AG04450 (cell line): Measurements from ENCODE around the gene FRMD4A. TPM values are rescaled to one million over a fixed set of nuclear protein-coding genes. Genes with fewer than 3 reads are reported as not detected.

Experiments
- CTCF ChIA-PET: fragments of 300-600, 350-600 bp; formaldehyde crosslinking; extraction: SDS; loops from one replicate; lab custom pipeline; 2022; ENCODE audit warnings: antibody characterized with exemption, inconsistent platforms; lab: Charles Lee
- POLR2A ChIA-PET: fragments of 350-600 bp; formaldehyde crosslinking; extraction: SDS; loops from one replicate; lab custom pipeline; 2021; ENCODE audit warnings: antibody characterized with exemption, inconsistent platforms; lab: Yijun Ruan, JAX
- DNase-seq: peaks from one replicate; pipeline ENCODE4 v3.0.0-alpha.2; 2011; ENCODE audit warnings: low read depth, low spot score
- H3K27ac ChIP-seq: one replicate; pipeline ENCODE4 v1.5.1; 2012; ENCODE audit warnings: low read depth, low read length, control low read depth
- H3K27me3 ChIP-seq: one replicate; pipeline ENCODE4 v1.6.0; 2012; ENCODE audit warnings: low read length; ENCODE audit not compliant: control insufficient read depth, insufficient read depth
- H3K4me3 ChIP-seq: 2 replicates; pipeline ENCODE4 v1.5.1; 2011; ENCODE audit warnings: mild to moderate bottlenecking, low read depth, low read length, control low read depth
- H3K9me3 ChIP-seq: 2 replicates; pipeline ENCODE4 v1.5.1; 2012; ENCODE audit warnings: low read length; ENCODE audit not compliant: control insufficient read depth, insufficient read depth
- polyA plus RNA-seq: library from polyadenylated mRNA; depleted of rRNA; stranded (reverse); fragments of >200 nt; gene quantifications from 2 replicates; pipeline ENCODE4 v1.2.3, GENCODE V29; 2011
- TF ChIP-seq, protein P1 (sequence below): IDR thresholded peaks from 2 replicates; pipeline ENCODE4 v1.5.1; 2011; ENCODE audit warnings: low read depth, low read length, control low read depth, inconsistent platforms

Gene FRMD4A
- polyA plus RNA-seq, 1 experiment = 45.7 TPM

DNA sequence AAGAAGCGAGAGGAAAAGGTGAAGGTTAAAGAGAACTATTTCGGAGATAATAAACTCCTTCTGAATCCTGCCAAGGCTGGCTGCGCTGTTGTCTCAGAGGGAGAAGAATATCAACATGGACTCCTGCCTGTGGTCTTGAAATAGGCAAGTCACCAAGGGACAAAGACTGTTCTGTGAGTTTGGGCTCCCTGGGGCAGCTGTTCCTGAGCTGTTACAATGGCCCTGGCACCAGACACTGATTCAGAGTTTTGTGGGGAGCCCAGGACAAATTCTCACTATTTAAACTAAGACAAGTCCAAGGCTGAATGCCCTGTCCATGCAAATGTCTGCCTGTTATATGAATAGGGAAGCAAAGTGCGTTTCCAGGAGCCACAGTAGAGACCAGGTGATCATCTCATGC, 662.6 kb downstream of the FRMD4A start:
- TF ChIP-seq, protein P1, sequence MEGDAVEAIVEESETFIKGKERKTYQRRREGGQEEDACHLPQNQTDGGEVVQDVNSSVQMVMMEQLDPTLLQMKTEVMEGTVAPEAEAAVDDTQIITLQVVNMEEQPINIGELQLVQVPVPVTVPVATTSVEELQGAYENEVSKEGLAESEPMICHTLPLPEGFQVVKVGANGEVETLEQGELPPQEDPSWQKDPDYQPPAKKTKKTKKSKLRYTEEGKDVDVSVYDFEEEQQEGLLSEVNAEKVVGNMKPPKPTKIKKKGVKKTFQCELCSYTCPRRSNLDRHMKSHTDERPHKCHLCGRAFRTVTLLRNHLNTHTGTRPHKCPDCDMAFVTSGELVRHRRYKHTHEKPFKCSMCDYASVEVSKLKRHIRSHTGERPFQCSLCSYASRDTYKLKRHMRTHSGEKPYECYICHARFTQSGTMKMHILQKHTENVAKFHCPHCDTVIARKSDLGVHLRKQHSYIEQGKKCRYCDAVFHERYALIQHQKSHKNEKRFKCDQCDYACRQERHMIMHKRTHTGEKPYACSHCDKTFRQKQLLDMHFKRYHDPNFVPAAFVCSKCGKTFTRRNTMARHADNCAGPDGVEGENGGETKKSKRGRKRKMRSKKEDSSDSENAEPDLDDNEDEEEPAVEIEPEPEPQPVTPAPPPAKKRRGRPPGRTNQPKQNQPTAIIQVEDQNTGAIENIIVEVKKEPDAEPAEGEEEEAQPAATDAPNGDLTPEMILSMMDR = no peak
- Histone ChIP-seq H3K27me3 (no peaks in the 10 kb centered on the region), H3K4me3 (no peak overlapping the region), H3K9me3 (no peaks in the 10 kb centered on the region), H3K27ac (no peak overlapping the region)
- ChIA-PET POLR2A (no interaction called here), CTCF (interaction anchor here (1.4 kb wide), 1 partner anchor 8 kb away, joined by 6 read pairs; no protein-coding TSS in a partner anchor)
- DNase-seq = no peak

DNA sequence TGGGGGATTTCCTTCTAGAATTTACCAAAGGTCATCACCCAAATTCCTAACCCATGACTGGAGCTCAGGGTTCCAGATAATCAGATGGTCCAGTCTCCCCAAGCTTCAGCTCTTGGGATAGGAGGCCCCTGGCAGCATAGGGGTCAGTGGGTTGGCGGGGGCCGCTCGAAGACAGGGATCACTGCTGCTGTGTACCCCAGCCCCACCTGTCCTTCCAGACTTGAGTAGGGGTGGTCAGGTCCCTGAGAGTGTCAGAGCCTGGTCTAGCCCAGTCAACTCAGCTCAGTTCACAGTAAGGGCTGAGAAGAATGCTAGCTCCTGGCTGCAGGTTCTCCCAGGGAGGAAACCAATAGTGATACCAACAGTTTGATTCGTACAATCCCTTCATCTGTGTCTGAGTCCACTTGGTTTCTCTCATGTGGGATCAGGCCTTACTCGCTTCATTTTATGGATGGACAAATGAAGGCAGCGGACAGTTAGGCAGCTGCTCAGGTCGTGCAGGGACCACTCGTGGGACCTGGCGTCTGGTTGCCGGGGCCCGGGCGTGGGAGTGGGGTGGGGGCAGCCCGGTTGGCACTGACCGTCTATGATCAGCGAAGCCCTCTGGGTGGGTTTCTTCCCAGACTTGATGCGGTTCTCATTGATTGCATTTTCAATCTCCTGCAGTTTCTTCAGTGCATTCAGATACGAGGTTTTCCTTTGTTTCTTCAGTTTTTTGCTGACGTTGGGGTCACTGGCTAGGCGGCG, 665.0 kb downstream of the FRMD4A start:
- TF ChIP-seq, protein P1 = no peak
- ChIA-PET CTCF (no interaction called here), POLR2A (no interaction called here)
- H3K9me3 ChIP-seq = no peaks in the 10 kb centered on the region
- no peak for DNase-seq
- H3K27me3 ChIP-seq = no peaks in the 10 kb centered on the region
- no peak overlapping the region for H3K4me3 ChIP-seq
- H3K27ac ChIP-seq = no peak overlapping the region

DNA sequence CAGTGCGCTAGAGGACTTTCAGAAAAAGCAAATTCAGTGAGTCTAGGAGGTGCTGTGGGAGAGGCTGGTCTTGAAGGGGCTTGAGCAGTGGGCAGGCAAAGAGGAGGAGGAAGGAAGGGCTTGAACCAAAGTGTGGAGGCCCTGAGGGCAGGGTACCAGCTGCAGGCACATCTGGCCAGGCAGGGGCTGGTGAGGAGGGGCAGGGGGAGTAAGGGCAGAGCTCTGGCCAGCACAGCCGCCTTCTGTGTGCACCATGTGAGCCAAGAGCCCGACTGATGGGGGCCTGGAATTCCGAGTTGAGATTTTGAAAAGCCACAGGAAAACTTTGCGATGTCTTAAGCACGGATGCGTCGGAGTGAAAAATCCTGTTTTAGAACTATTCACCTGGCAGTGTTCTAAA, 669.5 kb downstream of the FRMD4A start:
- ChIA-PET POLR2A (no interaction called here), CTCF (interaction anchor here (0.6 to 2.6 kb wide), 6 partner anchors 22 to 126 kb away, joined by 3 to 17 read pairs (median 6); no protein-coding TSS in a partner anchor)
- H3K27ac ChIP-seq = peak overlapping the region; percentile 21

DNA sequence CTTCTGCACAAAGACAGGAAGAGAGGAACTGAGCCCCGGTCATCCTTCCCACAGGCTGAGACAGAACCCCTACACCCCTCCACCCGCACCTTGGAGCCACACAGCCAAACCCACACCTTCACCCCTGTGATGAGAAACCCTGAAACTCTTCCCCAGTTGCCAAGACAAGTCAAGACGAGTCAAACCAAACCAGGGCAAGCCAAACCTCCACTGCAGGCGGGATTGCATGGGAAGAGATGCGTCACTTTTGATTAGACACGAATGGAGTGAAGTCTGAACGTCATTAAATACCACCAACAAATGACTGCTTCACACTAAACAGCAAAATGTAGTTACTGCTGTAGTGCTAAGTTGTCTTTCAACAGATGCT, 670.2 kb downstream of the FRMD4A start:
- POLR2A ChIA-PET = no interaction called here

More for the DNA sequence above, 669.5 kb downstream of the FRMD4A start:
- no peaks in the 10 kb centered on the region for H3K27me3 ChIP-seq
- H3K4me3 ChIP-seq = no peak overlapping the region
- no peaks in the 10 kb centered on the region for H3K9me3 ChIP-seq
- TF ChIP-seq, protein P1 = no peak
- DNase-seq = no peak

More for the DNA sequence above, 670.2 kb downstream of the FRMD4A start:
- Histone ChIP-seq H3K4me3 (no peak overlapping the region), H3K27me3 (no peaks in the 10 kb centered on the region), H3K9me3 (no peaks in the 10 kb centered on the region), H3K27ac (peak overlapping the region; percentile 12)
- CTCF ChIA-PET = interaction anchor here (0.6 to 2.6 kb wide), 14 partner anchors 8 to 123 kb away, joined by 3 to 19 read pairs (median 5); no protein-coding TSS in a partner anchor
- TF ChIP-seq, protein P1 = no peak
- no peak for DNase-seq
